Endothelial cell (in vitro differentiated cells): ENCODE results near the gene FERMT3. TPM values are rescaled to one million over a fixed set of nuclear protein-coding genes. Genes with fewer than 3 reads are reported as not detected.
A peak's percentile ranks its signal among the peaks of the same experiment; 100 is the strongest.
"Not testable (repeated sequence)": the region's sequence is repeated elsewhere in the genome, so short reads cannot be mapped to it uniquely, and the experiment has no call there.

Source experiments
- DNase-seq: peaks from one replicate; pipeline ENCODE4 v3.0.0; 2021; ENCODE audit warnings: low spot score
- H3K27ac Mint-ChIP-seq: one replicate; pipeline ENCODE4 v1.8.0; 2021; ENCODE audit warnings: mixed read lengths, inconsistent platforms; ENCODE audit not compliant: unreplicated experiment
- H3K27me3 Mint-ChIP-seq: one replicate; pipeline ENCODE4 v1.8.0; 2021; ENCODE audit warnings: mild to moderate bottlenecking, moderate library complexity, mixed read lengths, inconsistent platforms; ENCODE audit not compliant: unreplicated experiment
- H3K36me3 Mint-ChIP-seq: one replicate; pipeline ENCODE4 v1.8.0; 2021; ENCODE audit warnings: mild to moderate bottlenecking, low read depth, mixed read lengths, inconsistent platforms; ENCODE audit not compliant: unreplicated experiment
- H3K4me1 Mint-ChIP-seq: one replicate; pipeline ENCODE4 v1.8.0; 2021; ENCODE audit warnings: mild to moderate bottlenecking, mixed read lengths, inconsistent platforms; ENCODE audit not compliant: unreplicated experiment
- H3K4me3 Mint-ChIP-seq: one replicate; pipeline ENCODE4 v1.8.0; 2021; ENCODE audit warnings: mild to moderate bottlenecking, mixed read lengths, inconsistent platforms; ENCODE audit not compliant: unreplicated experiment
- H3K9me3 Mint-ChIP-seq: one replicate; pipeline ENCODE4 v1.8.0; 2021; ENCODE audit warnings: mixed read lengths, inconsistent platforms; ENCODE audit not compliant: unreplicated experiment
- CTCF ChIP-seq: fragments of 200-600 bp; sonication (generic); IDR thresholded peaks from one replicate; pipeline ENCODE4 v1.5.0; 2021; ENCODE audit warnings: antibody characterized with exemption; ENCODE audit not compliant: unreplicated experiment
- total RNA-seq: library from RNA; stranded (reverse); fragmentation: NEBNext Ultra II Directional; extraction: Animal tissue kit (Norgen Biotek cat#: 25700); gene quantifications from one replicate; pipeline ENCODE4 v1.2.1, GENCODE V29; 2021; ENCODE audit not compliant: unreplicated experiment

The FERMT3 gene
- total RNA-seq, 1 donor from 2014 or later = 6.2 TPM

- H3K36me3 Mint-ChIP-seq = peaks cover 11% of the 10 kb centered on the region
- no peak for DNase-seq
- no peak for TF ChIP-seq CTCF
- peak overlapping the region; percentile 62 for H3K4me3 Mint-ChIP-seq
- H3K27me3 Mint-ChIP-seq = peaks cover 17% of the 10 kb centered on the region
- H3K4me1 Mint-ChIP-seq = peaks cover 16% of the 10 kb centered on the region
- no peak overlapping the region for H3K27ac Mint-ChIP-seq
- no peaks in the 10 kb centered on the region for H3K9me3 Mint-ChIP-seq
These were observed 37.6 kb downstream of the FERMT3 start for GRCh38 chr11:64244107-64244506.

DNA sequence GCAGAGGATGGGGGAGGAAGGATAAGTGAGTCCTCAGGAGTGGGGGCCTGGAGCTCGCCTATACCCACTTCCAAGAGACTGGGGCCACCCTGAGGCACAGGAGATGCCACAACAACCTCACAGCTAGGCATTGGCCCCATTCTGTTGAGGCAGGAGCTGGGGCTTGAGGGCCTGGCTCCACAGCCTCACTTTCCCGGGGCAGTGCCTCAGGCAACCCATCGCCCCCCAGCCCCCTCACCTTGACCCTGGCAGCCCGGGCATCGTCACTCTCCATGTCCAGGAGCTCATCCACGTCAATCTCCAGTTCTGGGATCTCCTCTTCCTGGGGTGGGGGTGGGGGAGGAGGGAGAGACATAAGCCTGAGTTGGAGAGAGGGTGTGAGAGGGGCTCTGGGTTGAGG is 38.4 kb downstream of the FERMT3 start:
- Mint-ChIP-seq H3K36me3 (peaks cover 11% of the 10 kb centered on the region), H3K27ac (no peak overlapping the region), H3K9me3 (no peaks in the 10 kb centered on the region), H3K27me3 (peaks cover 12% of the 10 kb centered on the region), H3K4me3 (peak overlapping the region; percentile 91), H3K4me1 (peaks cover 25% of the 10 kb centered on the region)
- DNase-seq = no peak
- no peak for TF ChIP-seq CTCF

GRCh38 chr11:64245401-64245796 is 38.9 kb downstream of the FERMT3 start:
- H3K36me3 Mint-ChIP-seq = peaks cover 11% of the 10 kb centered on the region
- peaks cover 8% of the 10 kb centered on the region for H3K27me3 Mint-ChIP-seq
- H3K4me3 Mint-ChIP-seq = peak overlapping the region; percentile 91
- H3K27ac Mint-ChIP-seq = no peak overlapping the region
- no peak for TF ChIP-seq CTCF
- DNase-seq = no peak
- no peaks in the 10 kb centered on the region for H3K9me3 Mint-ChIP-seq
- peaks cover 23% of the 10 kb centered on the region for H3K4me1 Mint-ChIP-seq

DNA sequence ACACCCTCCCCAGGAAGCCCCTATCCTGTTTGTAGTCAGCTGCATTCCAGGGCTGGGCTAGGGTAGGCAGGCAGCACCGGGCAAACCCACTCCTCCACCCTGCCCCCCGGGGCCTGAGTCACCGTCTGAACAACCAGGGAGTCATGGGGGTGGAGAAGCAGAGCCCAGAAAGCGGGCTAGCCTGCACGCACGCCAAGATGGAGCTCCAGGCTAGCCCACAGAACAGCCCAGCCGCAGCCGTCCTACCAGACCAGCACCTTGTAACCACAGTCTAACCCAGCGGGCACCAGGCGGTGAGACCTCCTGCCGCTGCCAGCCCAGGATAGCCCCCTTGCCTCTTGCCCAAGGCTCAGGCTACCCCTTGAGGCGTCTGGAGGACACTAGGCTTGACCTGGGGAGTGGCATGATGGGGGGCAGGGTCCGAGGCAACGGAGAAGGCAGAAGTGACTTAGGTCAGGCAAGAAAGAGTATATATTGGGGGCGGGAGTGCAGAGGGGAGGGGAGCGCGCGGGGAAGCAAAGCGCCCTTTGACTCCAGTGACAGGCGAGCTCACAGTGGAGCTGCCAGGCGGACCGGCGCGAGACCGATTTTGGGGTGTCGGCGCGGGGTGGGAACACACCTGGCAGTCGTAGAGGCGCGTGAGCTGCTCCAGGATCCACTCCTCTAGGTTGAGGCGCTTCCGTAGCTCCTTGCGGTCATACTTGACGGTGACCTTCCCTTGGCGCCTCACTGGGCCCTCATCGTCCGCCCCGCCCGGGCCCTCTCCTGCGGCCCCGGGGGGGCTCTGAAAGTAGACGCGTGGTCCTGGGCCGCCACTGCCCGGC is 39.5 kb downstream of the FERMT3 start:
- peaks cover 22% of the 10 kb centered on the region for H3K4me1 Mint-ChIP-seq
- H3K4me3 Mint-ChIP-seq = peak overlapping the region; percentile 91
- no peak overlapping the region for H3K27ac Mint-ChIP-seq
- TF ChIP-seq CTCF = no peak
- DNase-seq = no peak
- peaks cover 11% of the 10 kb centered on the region for H3K36me3 Mint-ChIP-seq
- no peaks in the 10 kb centered on the region for H3K9me3 Mint-ChIP-seq
- H3K27me3 Mint-ChIP-seq = peaks cover 8% of the 10 kb centered on the region

DNA sequence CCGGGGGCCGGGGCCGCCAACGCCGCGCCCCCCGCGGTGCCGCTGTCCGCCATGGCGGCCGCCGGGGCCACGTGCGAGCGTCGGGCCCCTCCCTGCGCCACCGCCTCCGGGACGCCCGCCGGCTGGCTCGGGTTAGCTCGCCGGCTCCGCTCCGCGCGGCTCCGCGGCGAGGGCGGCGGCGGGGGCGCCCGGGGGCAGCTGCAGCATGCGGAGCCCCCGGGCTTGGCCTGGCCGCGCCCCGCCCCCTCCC is 40.0 kb downstream of the FERMT3 start:
- not testable (repeated sequence) for H3K9me3 Mint-ChIP-seq, H3K4me3 Mint-ChIP-seq, H3K27me3 Mint-ChIP-seq

More for the DNA sequence above, 40.0 kb downstream of the FERMT3 start:
- not testable (repeated sequence) for DNase-seq, H3K27ac Mint-ChIP-seq
- peaks cover 22% of the 10 kb centered on the region for H3K4me1 Mint-ChIP-seq
- H3K36me3 Mint-ChIP-seq = peaks cover 11% of the 10 kb centered on the region
